Stomach (tissue), 4 donors: ENCODE measurements around the gene ADAM22.

Experiments
- CTCF ChIP-seq, 7 experiments: fragments of 450-650 bp in 4 of 7; fragments of 200-600 bp in 3 of 7; sonication (generic) in 3 of 7; IDR thresholded peaks; one replicate each; pipeline ENCODE4 v1.5.1; 2016 to 2019; ENCODE audit warnings: antibody characterized with exemption in 7 of 7, control low read depth in 2 of 7, mild to moderate bottlenecking in 1 of 7
- POLR2A ChIP-seq, 4 donors: fragments of 450-650 bp; IDR thresholded peaks; one replicate each; pipeline ENCODE4 v1.6.1; 2016; ENCODE audit warnings: antibody characterized with exemption in 4 of 4, control low read depth in 2 of 4, mild to moderate bottlenecking in 1 of 4, moderate library complexity in 1 of 4
- POLR2AphosphoS5 ChIP-seq, 3 donors: sonication (generic); formaldehyde crosslinking; IDR thresholded peaks; one replicate each; pipeline ENCODE4 v1.6.1; 2016; ENCODE audit warnings: antibody characterized with exemption in 3 of 3

GRCh38 chr7:88009651-88010050 lies 75.6 kb downstream of the ADAM22 start:
- TF ChIP-seq CTCF (IDR thresholded peaks at IDR 0.05): no peak
- no peak for TF ChIP-seq POLR2AphosphoS5 (IDR thresholded peaks at IDR 0.05)
- TF ChIP-seq POLR2A (IDR thresholded peaks at IDR 0.05): no peak
